SU-DHL-6 (cell line): ENCODE results near the gene MBD5.

ENCODE experiments used
- H2AFZ ChIP-seq: fragments of 200-600 bp; sonication (generic); 2 replicates; pipeline ENCODE4 v1.6.1; 2014; ENCODE audit warnings: low read depth, mild to moderate bottlenecking, moderate library complexity, mixed read lengths, antibody characterized with exemption, low read length; ENCODE audit not compliant: severe bottlenecking
- H3F3A ChIP-seq: fragments of 200-600 bp; shearing (Covaris generic); 2 replicates; pipeline ENCODE4 v1.6.0; 2016; ENCODE audit warnings: antibody characterized with exemption, mild to moderate bottlenecking; ENCODE audit not compliant: insufficient read depth
- H3K27ac ChIP-seq: fragments of 200-600 bp; sonication (generic); 2 replicates; pipeline ENCODE4 v1.5.1; 2016; ENCODE audit warnings: low read depth, mild to moderate bottlenecking, low read length, moderate library complexity, mixed read lengths
- H3K27me3 ChIP-seq: fragments of 200-600 bp; sonication (generic), shearing (Covaris generic); 2 replicates; pipeline ENCODE4 v1.6.0; 2014; ENCODE audit warnings: mild to moderate bottlenecking, low read length
- H3K36me3 ChIP-seq: fragments of 200-600 bp; sonication (generic); 2 replicates; pipeline ENCODE4 v1.6.1; 2014; ENCODE audit warnings: mild to moderate bottlenecking, low read length, mixed read lengths
- H3K4me2 ChIP-seq: fragments of 300-600, 200-600 bp; shearing (Covaris generic), sonication (generic); 2 replicates; pipeline ENCODE4 v1.6.0; 2014; ENCODE audit warnings: low read length, low read depth, mild to moderate bottlenecking; ENCODE audit not compliant: poor library complexity, severe bottlenecking
- H3K4me3 ChIP-seq: fragments of 200-600 bp; sonication (generic); 2 replicates; pipeline ENCODE4 v1.5.1; 2014; ENCODE audit warnings: antibody characterized with exemption, low read length, mild to moderate bottlenecking, mixed read lengths; ENCODE audit not compliant: insufficient read depth, poor library complexity, severe bottlenecking
- H3K79me2 ChIP-seq: fragments of 200-600 bp; sonication (generic); 2 replicates; pipeline ENCODE4 v1.6.1; 2014; ENCODE audit warnings: mild to moderate bottlenecking, low read length, moderate library complexity; ENCODE audit not compliant: insufficient read depth
- H3K9ac ChIP-seq: fragments of 200-600 bp; sonication (generic); 2 replicates; pipeline ENCODE4 v1.7.0; 2014; ENCODE audit warnings: mild to moderate bottlenecking, low read length
- H3K9me2 ChIP-seq: fragments of 200-600 bp; sonication (generic); replicated peaks from 2 replicates; pipeline ENCODE4 v1.6.1; 2014; ENCODE audit warnings: low read length; ENCODE audit not compliant: insufficient read depth
- H3K9me3 ChIP-seq: fragments of 200-600 bp; sonication (generic); 2 replicates; pipeline ENCODE4 v1.6.1; 2014; ENCODE audit warnings: low read length, mixed read lengths; ENCODE audit not compliant: insufficient read depth
- H4K20me1 ChIP-seq: fragments of 200-600 bp; sonication (generic); 2 replicates; pipeline ENCODE4 v1.6.1; 2014; ENCODE audit warnings: low read depth, mild to moderate bottlenecking, antibody characterized with exemption, low read length, moderate library complexity, mixed read lengths
- EZH2phosphoT487 ChIP-seq: fragments of 200-600 bp; sonication (generic), shearing (Covaris generic); conservative IDR thresholded peaks from 2 replicates; pipeline ENCODE4 v1.6.1; 2018; ENCODE audit warnings: mild to moderate bottlenecking, antibody characterized with exemption, low read length, moderate library complexity, mixed read lengths
- TF ChIP-seq, protein P1 (sequence below): fragments of 200-600 bp; sonication (generic); IDR thresholded peaks from one replicate; pipeline ENCODE4 v1.5.1; 2017; ENCODE audit warnings: antibody characterized with exemption, mild to moderate bottlenecking, low read length, moderate library complexity; ENCODE audit not compliant: insufficient read depth, poor library complexity, severe bottlenecking

Gene MBD5

DNA sequence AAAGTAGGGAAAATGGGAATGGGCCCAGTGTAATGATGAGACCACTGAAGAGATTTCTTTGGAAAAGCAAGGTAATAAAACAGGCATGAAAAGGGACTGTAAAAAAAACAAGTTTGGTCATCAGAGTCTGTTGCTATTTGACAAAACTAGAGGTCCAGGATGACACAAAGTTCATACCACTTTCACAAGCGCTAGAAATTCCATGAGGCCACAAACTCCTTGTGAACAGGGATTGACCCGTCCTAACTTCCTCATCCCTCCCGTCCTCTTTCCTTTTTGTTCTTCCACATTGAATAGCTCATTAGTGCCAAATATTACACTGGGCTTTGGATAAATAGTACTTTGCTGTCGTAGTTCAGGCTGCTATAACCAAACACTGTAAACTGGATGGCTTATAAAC lies 434.9 kb downstream of the MBD5 start:
- Histone ChIP-seq H3F3A (no peaks in the 10 kb centered on the region), H3K27me3 (no peaks in the 10 kb centered on the region), H3K9me2 (no peaks in the 10 kb centered on the region), H3K4me3 (no peak overlapping the region), H3K9ac (no peak overlapping the region), H3K79me2 (no peaks in the 10 kb centered on the region), H3K27ac (no peak overlapping the region), H3K9me3 (no peaks in the 10 kb centered on the region), H4K20me1 (no peaks in the 10 kb centered on the region), H3K4me2 (no peak overlapping the region), H2AFZ (no peak overlapping the region), H3K36me3 (no peaks in the 10 kb centered on the region)
- no peak for TF ChIP-seq EZH2phosphoT487
- TF ChIP-seq, protein P1, sequence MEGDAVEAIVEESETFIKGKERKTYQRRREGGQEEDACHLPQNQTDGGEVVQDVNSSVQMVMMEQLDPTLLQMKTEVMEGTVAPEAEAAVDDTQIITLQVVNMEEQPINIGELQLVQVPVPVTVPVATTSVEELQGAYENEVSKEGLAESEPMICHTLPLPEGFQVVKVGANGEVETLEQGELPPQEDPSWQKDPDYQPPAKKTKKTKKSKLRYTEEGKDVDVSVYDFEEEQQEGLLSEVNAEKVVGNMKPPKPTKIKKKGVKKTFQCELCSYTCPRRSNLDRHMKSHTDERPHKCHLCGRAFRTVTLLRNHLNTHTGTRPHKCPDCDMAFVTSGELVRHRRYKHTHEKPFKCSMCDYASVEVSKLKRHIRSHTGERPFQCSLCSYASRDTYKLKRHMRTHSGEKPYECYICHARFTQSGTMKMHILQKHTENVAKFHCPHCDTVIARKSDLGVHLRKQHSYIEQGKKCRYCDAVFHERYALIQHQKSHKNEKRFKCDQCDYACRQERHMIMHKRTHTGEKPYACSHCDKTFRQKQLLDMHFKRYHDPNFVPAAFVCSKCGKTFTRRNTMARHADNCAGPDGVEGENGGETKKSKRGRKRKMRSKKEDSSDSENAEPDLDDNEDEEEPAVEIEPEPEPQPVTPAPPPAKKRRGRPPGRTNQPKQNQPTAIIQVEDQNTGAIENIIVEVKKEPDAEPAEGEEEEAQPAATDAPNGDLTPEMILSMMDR = no peak

DNA sequence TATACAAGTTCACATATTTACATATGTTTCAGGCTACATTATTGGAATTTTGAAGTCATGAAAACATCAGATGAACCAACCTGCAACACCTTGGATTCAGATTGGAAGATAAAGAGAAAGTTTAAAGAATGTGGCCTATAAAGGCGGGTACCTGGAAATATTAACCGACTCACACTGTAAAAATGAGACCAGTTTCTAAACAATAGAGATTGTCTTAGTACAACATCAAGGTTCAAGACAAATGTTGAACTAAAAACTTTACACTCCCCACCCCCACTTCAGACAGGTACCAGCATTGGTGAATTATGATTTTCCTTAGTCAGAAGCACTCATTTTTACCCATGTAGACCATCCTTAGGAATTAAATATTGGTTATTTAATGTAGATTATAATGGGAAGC lies 437.3 kb downstream of the MBD5 start:
- Histone ChIP-seq H3K9me2 (no peaks in the 10 kb centered on the region), H3K4me2 (no peak overlapping the region), H3F3A (no peaks in the 10 kb centered on the region), H3K9me3 (no peaks in the 10 kb centered on the region), H4K20me1 (no peaks in the 10 kb centered on the region), H3K36me3 (no peaks in the 10 kb centered on the region), H3K27ac (no peak overlapping the region), H3K9ac (no peak overlapping the region), H3K79me2 (no peaks in the 10 kb centered on the region), H3K4me3 (no peak overlapping the region), H3K27me3 (no peaks in the 10 kb centered on the region), H2AFZ (no peak overlapping the region)
- TF ChIP-seq, protein P1 = no peak
- no peak for TF ChIP-seq EZH2phosphoT487

DNA sequence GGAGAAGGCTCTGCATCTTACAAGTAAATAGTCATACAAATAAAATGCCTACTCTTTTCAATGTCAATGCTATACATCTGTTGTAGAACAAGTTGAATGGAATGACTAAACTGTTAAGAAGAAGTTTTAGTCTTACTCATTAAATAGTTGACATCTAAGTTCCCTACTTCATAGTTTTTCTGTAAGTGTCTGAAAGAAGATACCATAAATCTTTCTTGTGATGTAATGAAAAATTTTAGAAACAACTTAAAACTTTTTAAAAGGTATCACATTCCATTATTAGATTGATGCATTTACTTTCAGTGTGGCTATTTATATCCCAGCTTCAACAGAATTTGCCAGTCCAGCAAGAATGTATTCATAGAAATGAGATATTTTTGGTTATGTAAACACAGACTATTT lies 438.5 kb downstream of the MBD5 start:
- H3K27me3 ChIP-seq = no peaks in the 10 kb centered on the region
- H3K4me2 ChIP-seq = no peak overlapping the region
- no peaks in the 10 kb centered on the region for H3K36me3 ChIP-seq

More for the DNA sequence above, 438.5 kb downstream of the MBD5 start:
- H3K27ac ChIP-seq = no peak overlapping the region
- no peaks in the 10 kb centered on the region for H3K9me3 ChIP-seq
- H4K20me1 ChIP-seq = no peaks in the 10 kb centered on the region
- no peaks in the 10 kb centered on the region for H3K9me2 ChIP-seq
- H2AFZ ChIP-seq = no peak overlapping the region
- H3K79me2 ChIP-seq = no peaks in the 10 kb centered on the region
- TF ChIP-seq, protein P1 = no peak
- no peak for TF ChIP-seq EZH2phosphoT487
- H3K9ac ChIP-seq = no peak overlapping the region
- H3F3A ChIP-seq = no peaks in the 10 kb centered on the region
- H3K4me3 ChIP-seq = no peak overlapping the region
